Colonic mucosa (tissue), 4 donors: Measurements from ENCODE around the gene ZNF516. TPM values are rescaled to one million over a fixed set of nuclear protein-coding genes. Genes with fewer than 3 reads are reported as not detected.

Source experiments
- DNase-seq: peaks from one replicate; pipeline ENCODE4 v3.0.0-alpha.2; 2020
- H3K27ac ChIP-seq: fragments of 200-600 bp; one replicate; pipeline ENCODE4 v1.8.0; 2021
- H3K27me3 ChIP-seq: fragments of 200-600 bp; one replicate; pipeline ENCODE4 v1.8.0; 2021
- H3K36me3 ChIP-seq: fragments of 200-600 bp; one replicate; pipeline ENCODE4 v1.8.0; 2021
- H3K4me1 ChIP-seq: fragments of 200-600 bp; one replicate; pipeline ENCODE4 v1.8.0; 2021; ENCODE audit warnings: mild to moderate bottlenecking
- H3K4me3 ChIP-seq: fragments of 200-600 bp; one replicate; pipeline ENCODE4 v1.8.0; 2021
- H3K9ac ChIP-seq, 2 donors: one replicate each; pipeline ENCODE4 v1.7.0; 2013; ENCODE audit warnings: control low read depth in 2 of 2, low read depth in 2 of 2, low read length in 2 of 2
- H3K9me3 ChIP-seq: fragments of 200-600 bp; one replicate; pipeline ENCODE4 v1.8.0; 2021
- intact Hi-C: fragments of 100-400 bp; cut with DNase I; formaldehyde crosslinking; loops from one replicate; pipeline ENCODE4 v1.14.1; 2022
- total RNA-seq, 2 donors: library from RNA; stranded (reverse); fragmentation: NEBNext Ultra II Directional in 1 of 2; extraction: Animal tissue kit (Norgen Biotek cat#: 25700) in 1 of 2; gene quantifications; one replicate each; pipeline ENCODE4 v1.2.1, GENCODE V29; 2021
- TF ChIP-seq, protein P1 (sequence below): fragments of 200-600 bp; IDR thresholded peaks from one replicate; pipeline ENCODE4 v1.8.0; 2022; ENCODE audit warnings: antibody characterized with exemption, mild to moderate bottlenecking
- donor health status: healthy.
- donor health status: DM: no; HTN: no; CAD: no.
- donor health status: DM: no; HTN: no; CAD: no.

The ZNF516 gene
- total RNA-seq, 2 donors from 2014 or later = 15.2 to 21.3 TPM

DNA sequence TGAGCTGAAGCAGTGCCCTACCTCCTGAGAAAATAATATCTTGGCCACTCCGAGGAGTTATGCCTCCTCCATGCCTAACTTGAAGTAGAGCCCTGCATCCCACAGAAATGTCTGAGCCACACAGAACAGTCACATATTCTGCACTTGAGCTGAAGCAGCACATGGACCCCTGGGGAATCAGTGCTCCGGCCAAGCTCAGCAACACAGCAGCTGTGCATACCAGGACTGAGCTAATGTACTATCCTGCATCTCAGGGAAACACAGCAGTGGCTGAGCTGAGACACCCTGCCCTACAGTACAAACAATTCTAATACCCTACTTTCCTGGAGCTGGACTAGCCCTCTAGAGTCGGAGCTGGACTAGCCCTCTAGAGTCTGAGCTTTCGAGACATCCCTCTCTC lies 166.9 kb downstream of the ZNF516 start:
- Histone ChIP-seq H3K4me1 (no peaks in the 10 kb centered on the region), H3K36me3 (no peaks in the 10 kb centered on the region), H3K9ac (no peak overlapping the region), H3K9me3 (no peaks in the 10 kb centered on the region), H3K4me3 (no peak overlapping the region), H3K27ac (no peak overlapping the region), H3K27me3 (no peaks in the 10 kb centered on the region)
- intact Hi-C loops = no loop called here
- TF ChIP-seq, protein P1, sequence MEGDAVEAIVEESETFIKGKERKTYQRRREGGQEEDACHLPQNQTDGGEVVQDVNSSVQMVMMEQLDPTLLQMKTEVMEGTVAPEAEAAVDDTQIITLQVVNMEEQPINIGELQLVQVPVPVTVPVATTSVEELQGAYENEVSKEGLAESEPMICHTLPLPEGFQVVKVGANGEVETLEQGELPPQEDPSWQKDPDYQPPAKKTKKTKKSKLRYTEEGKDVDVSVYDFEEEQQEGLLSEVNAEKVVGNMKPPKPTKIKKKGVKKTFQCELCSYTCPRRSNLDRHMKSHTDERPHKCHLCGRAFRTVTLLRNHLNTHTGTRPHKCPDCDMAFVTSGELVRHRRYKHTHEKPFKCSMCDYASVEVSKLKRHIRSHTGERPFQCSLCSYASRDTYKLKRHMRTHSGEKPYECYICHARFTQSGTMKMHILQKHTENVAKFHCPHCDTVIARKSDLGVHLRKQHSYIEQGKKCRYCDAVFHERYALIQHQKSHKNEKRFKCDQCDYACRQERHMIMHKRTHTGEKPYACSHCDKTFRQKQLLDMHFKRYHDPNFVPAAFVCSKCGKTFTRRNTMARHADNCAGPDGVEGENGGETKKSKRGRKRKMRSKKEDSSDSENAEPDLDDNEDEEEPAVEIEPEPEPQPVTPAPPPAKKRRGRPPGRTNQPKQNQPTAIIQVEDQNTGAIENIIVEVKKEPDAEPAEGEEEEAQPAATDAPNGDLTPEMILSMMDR = no peak
- DNase-seq = no peak

DNA sequence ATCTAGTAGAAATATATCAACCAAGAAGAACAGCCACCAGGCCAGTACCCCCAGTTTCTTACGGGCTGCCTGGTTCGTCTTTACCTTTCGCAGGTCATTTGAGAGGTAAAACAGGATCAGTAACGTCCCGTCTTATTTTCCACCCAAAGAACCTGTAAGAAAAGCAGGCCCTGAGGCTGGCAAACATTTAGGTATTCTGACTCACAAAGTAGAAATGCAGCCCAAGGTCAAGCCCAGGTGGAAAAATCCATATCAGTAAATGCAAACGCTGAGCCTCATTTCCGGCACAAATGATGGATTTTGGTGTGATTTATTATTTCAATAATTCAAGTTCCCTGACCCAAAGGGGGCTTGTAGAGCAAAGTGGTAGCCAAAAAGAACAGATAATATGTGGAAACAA lies 171.2 kb downstream of the ZNF516 start:
- no peak for DNase-seq
- H3K9me3 ChIP-seq = no peaks in the 10 kb centered on the region
- H3K27me3 ChIP-seq = no peaks in the 10 kb centered on the region
- no peak overlapping the region for H3K27ac ChIP-seq
- intact Hi-C loops = no loop called here
- no peak overlapping the region for H3K4me3 ChIP-seq
- no peaks in the 10 kb centered on the region for H3K36me3 ChIP-seq
- H3K9ac ChIP-seq = no peak overlapping the region
- TF ChIP-seq, protein P1 = no peak
- no peaks in the 10 kb centered on the region for H3K4me1 ChIP-seq

DNA sequence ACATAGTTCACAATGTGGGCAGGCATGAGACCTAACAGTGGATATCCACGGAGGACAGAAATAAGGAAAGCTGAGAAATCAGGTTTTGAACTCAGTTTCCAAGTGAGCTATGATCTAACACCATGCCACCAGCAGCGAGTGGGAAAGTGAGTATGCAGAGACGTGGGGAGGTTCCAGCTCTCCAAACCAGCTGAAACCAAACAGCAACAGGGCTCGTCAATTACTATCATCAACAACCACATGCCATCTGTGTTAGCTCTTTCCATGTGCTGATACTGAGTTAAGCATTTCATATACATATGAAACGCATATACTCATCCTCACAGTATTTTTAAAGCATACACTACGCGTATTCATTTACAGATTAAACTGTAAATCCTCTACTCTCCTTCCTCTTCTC lies 172.4 kb downstream of the ZNF516 start:
- Histone ChIP-seq H3K4me1 (no peaks in the 10 kb centered on the region), H3K9me3 (no peaks in the 10 kb centered on the region), H3K36me3 (no peaks in the 10 kb centered on the region), H3K9ac (no peak overlapping the region), H3K27ac (no peak overlapping the region), H3K4me3 (no peak overlapping the region), H3K27me3 (no peaks in the 10 kb centered on the region)
- TF ChIP-seq, protein P1 = no peak
- intact Hi-C loops = no loop called here
- DNase-seq = no peak

DNA sequence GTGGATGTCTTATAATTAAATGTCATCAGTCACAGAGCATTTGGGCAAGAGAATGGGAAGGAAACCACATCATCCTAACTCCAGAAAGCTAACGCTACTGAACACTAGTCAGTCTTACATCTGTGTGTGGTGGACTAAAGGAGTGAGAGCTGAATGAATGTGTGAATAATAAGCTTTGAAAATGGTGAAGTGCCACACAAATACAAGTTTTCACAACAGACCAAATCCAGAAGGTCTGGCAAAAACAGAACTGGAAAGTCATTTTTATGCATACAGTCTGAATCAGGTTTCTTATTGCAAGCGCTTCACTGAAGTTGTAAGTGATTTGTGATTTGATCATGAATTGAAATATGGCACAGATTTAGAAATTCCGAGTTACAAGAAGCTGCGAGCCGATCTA lies 175.7 kb downstream of the ZNF516 start:
- no peak overlapping the region for H3K4me3 ChIP-seq
- no peak overlapping the region for H3K27ac ChIP-seq
- intact Hi-C loops = no loop called here
- no peak overlapping the region for H3K9ac ChIP-seq
- TF ChIP-seq, protein P1 = no peak
- no peaks in the 10 kb centered on the region for H3K27me3 ChIP-seq
- no peaks in the 10 kb centered on the region for H3K4me1 ChIP-seq
- H3K9me3 ChIP-seq = no peaks in the 10 kb centered on the region
- no peaks in the 10 kb centered on the region for H3K36me3 ChIP-seq
- DNase-seq = no peak

DNA sequence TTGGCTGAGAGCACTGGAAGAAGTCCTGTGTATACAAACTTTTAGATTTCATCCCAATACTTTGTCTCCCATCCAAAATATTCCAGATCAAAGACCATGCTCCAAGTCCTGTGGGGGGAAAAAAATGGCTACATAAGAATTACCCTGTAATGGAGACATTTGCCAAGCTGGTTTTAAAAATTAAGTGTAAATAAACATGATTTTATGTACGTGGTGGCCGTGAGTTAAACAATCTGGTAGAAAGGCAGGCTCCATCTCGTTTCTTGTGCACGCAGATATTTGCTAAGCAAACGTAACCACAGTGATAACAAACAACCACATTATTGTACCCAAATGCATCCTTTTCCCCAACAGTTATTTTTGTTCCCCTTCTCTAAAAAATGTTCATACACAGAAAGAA lies 176.4 kb downstream of the ZNF516 start:
- no peak for DNase-seq
- intact Hi-C loops = no loop called here
- TF ChIP-seq, protein P1 = no peak
- Histone ChIP-seq H3K9ac (no peak overlapping the region), H3K27me3 (no peaks in the 10 kb centered on the region), H3K9me3 (no peaks in the 10 kb centered on the region), H3K36me3 (no peaks in the 10 kb centered on the region), H3K4me1 (no peaks in the 10 kb centered on the region), H3K27ac (no peak overlapping the region), H3K4me3 (no peak overlapping the region)

DNA sequence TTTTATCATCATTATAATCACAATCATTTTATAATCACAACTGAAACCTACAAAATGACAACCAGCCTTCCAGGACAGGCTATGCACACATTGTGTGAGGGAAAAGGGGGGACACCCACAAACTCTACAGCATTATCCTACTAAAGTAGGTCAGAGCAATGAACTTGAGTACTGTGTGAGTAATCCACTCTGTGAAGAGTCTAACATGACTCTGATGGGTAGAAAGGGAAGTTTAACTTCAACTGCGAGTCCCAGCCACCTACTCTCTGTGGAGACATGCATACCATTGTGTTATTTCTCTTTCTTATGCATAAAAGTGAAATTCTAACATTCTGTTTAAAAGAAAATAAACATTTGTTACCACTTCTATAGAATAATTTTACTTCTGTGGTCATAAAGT lies 177.9 kb downstream of the ZNF516 start:
- Histone ChIP-seq H3K4me1 (no peaks in the 10 kb centered on the region), H3K36me3 (no peaks in the 10 kb centered on the region), H3K4me3 (no peak overlapping the region), H3K9me3 (no peaks in the 10 kb centered on the region), H3K27me3 (no peaks in the 10 kb centered on the region), H3K27ac (no peak overlapping the region), H3K9ac (no peak overlapping the region)
- intact Hi-C loops = no loop called here
- TF ChIP-seq, protein P1 = no peak
- no peak for DNase-seq
